Keratinocyte (primary cell): ENCODE measurements around the gene WDR26. TPM values are rescaled to one million over a fixed set of nuclear protein-coding genes. Genes with fewer than 3 reads are reported as not detected.

ENCODE experiments used
- DNase-seq: peaks from one replicate; pipeline ENCODE4 v3.0.0-alpha.2; 2011; ENCODE audit warnings: low read depth, missing footprints, low spot score
- FAIRE-seq: peaks from 2 replicates; lab custom pipeline; 2011; peaks lifted over from hg19 to GRCh38; lab: Jason Lieb, UNC
- H2AFZ ChIP-seq: 2 replicates; pipeline ENCODE4 v1.6.0; 2012; ENCODE audit warnings: low read length, control low read depth, inconsistent platforms; ENCODE audit not compliant: control insufficient read depth
- H3K27ac ChIP-seq: 2 replicates; pipeline ENCODE4 v1.5.1; 2011; ENCODE audit warnings: low read length; ENCODE audit not compliant: control insufficient read depth, insufficient read depth
- H3K27me3 ChIP-seq: 3 replicates; pipeline ENCODE4 v1.6.0; 2011; ENCODE audit warnings: low read length; ENCODE audit not compliant: control insufficient read depth, insufficient read depth; ENCODE audit errors: extremely low read depth
- H3K36me3 ChIP-seq, 2 experiments: 2 replicates in 1 of 2; 3 replicates in 1 of 2; pipeline ENCODE4 v1.5.1; 2011; ENCODE audit warnings: low read length in 2 of 2, mild to moderate bottlenecking in 1 of 2; ENCODE audit not compliant: control insufficient read depth in 2 of 2, insufficient read depth in 2 of 2; ENCODE audit errors: extremely low read depth in 1 of 2
- H3K4me1 ChIP-seq: 3 replicates; pipeline ENCODE4 v1.5.1; 2011; ENCODE audit warnings: low read length; ENCODE audit not compliant: control insufficient read depth, insufficient read depth; ENCODE audit errors: extremely low read depth
- H3K4me2 ChIP-seq: 3 replicates; pipeline ENCODE4 v1.6.0; 2011; ENCODE audit warnings: low read depth, low read length; ENCODE audit not compliant: control insufficient read depth, insufficient read depth; ENCODE audit errors: extremely low read depth
- H3K4me3 ChIP-seq, 3 experiments: fragments of 200-600 bp in 1 of 3; sonication (generic) in 1 of 3; 2 replicates in 2 of 3; 3 replicates in 1 of 3; pipeline ENCODE4 v1.5.1; 2011 to 2016; ENCODE audit warnings: low read length in 3 of 3, mild to moderate bottlenecking in 3 of 3, control low read depth in 2 of 3, inconsistent platforms in 1 of 3, low read depth in 1 of 3, mixed read lengths in 1 of 3, mixed run types in 1 of 3, moderate library complexity in 1 of 3; ENCODE audit not compliant: control insufficient read depth in 2 of 3, insufficient read depth in 2 of 3; ENCODE audit errors: extremely low read depth in 1 of 3
- H3K79me2 ChIP-seq: 2 replicates; pipeline ENCODE4 v1.6.0; 2012; ENCODE audit warnings: low read length; ENCODE audit not compliant: control insufficient read depth, insufficient read depth
- H3K9ac ChIP-seq: 3 replicates; pipeline ENCODE4 v1.6.0; 2011; ENCODE audit warnings: low read length; ENCODE audit not compliant: control insufficient read depth, insufficient read depth; ENCODE audit errors: extremely low read depth
- H3K9me1 ChIP-seq: 3 replicates; pipeline ENCODE4 v1.6.0; 2011; ENCODE audit warnings: low read length; ENCODE audit not compliant: control insufficient read depth, insufficient read depth; ENCODE audit errors: extremely low read depth
- H3K9me3 ChIP-seq: 2 replicates; pipeline ENCODE4 v1.5.1; 2012; ENCODE audit warnings: low read depth, low read length; ENCODE audit not compliant: control insufficient read depth
- H4K20me1 ChIP-seq: 3 replicates; pipeline ENCODE4 v1.6.0; 2011; ENCODE audit warnings: low read length; ENCODE audit not compliant: control insufficient read depth, insufficient read depth; ENCODE audit errors: extremely low read depth
- CTCF ChIP-seq, 3 experiments: IDR thresholded peaks in 1 of 3; conservative IDR thresholded peaks in 1 of 3; optimal IDR thresholded peaks in 1 of 3; 2 replicates in 2 of 3; 3 replicates in 1 of 3; pipeline versions ENCODE3 to v1.5.1; 2011; ENCODE audit warnings: low read length in 3 of 3, mild to moderate bottlenecking in 3 of 3, moderate library complexity in 2 of 3, control low read depth in 1 of 3, inconsistent platforms in 1 of 3; ENCODE audit not compliant: insufficient read depth in 2 of 3; ENCODE audit errors: extremely low read depth in 1 of 3
- EZH2 ChIP-seq: IDR thresholded peaks from one replicate; pipeline ENCODE4 v1.6.1; 2012; ENCODE audit warnings: inconsistent platforms, mild to moderate bottlenecking, low read length, moderate library complexity
- dilution Hi-C: fragments of 300-500 bp; cut with MboI; formaldehyde crosslinking; loops from one replicate; pipeline ENCODE4 v1.7.0; 2020; ENCODE audit warnings: low sequenced_read_pairs; ENCODE audit not compliant: extremely low pct_ligation_motif_present
- polyA plus RNA-seq, 5 experiments: library from polyadenylated mRNA; depleted of rRNA in 3 of 5; stranded (reverse) in 3 of 5; stranded (forward) in 1 of 5; unstranded in 1 of 5; fragments of >200 nt; gene quantifications; 1 replicate in 1 of 5; 2 replicates in 3 of 5; 3 replicates in 1 of 5; pipeline versions ENCODE4 v1.2.1 to v1.2.3, GENCODE V29; 2011 to 2012; ENCODE audit warnings: missing spikeins in 2 of 5, low read depth in 1 of 5, low replicate concordance in 1 of 5

The WDR26 gene
- polyA plus RNA-seq, 1 donor (not counting 4 experiments of a cell fraction or from before 2014, with no cell fraction given), result 46.4 TPM

GRCh38 chr1:224402472-224403036, 32.0 kb downstream of the WDR26 start:
- no peak overlapping the region for H3K4me3 ChIP-seq
- dilution Hi-C loops, result no loop called here
- no peaks in the 10 kb centered on the region for H3K9me3 ChIP-seq
- H3K9me1 ChIP-seq, result no peaks in the 10 kb centered on the region
- no peak overlapping the region for H2AFZ ChIP-seq
- no peak overlapping the region for H3K9ac ChIP-seq
- peaks cover 18 to 21% of the 10 kb centered on the region in 2 experiments for H3K36me3 ChIP-seq
- no peaks in the 10 kb centered on the region for H3K4me1 ChIP-seq
- no peak overlapping the region for H3K27ac ChIP-seq
- H3K27me3 ChIP-seq, result no peaks in the 10 kb centered on the region
- H3K79me2 ChIP-seq, result no peaks in the 10 kb centered on the region
- DNase-seq (no peak), FAIRE-seq (no peak)
- H4K20me1 ChIP-seq, result no peaks in the 10 kb centered on the region
- TF ChIP-seq CTCF (optimal IDR thresholded peaks at IDR 0.05 in 1 of 3, IDR thresholded peaks at IDR 0.05 in 1 of 3, conservative IDR thresholded peaks at IDR 0.05 in 1 of 3; ENCODE audit: extremely low read depth in 1 of 3, insufficient read depth in 2 of 3, low read length in 3 of 3) (no peak), EZH2 (no peak)
- no peak overlapping the region for H3K4me2 ChIP-seq

GRCh38 chr1:224399887-224400286, 34.7 kb downstream of the WDR26 start:
- FAIRE-seq (no peak), DNase-seq (no peak)
- H3K4me3 ChIP-seq, result no peak overlapping the region
- no peaks in the 10 kb centered on the region for H3K4me1 ChIP-seq
- peaks cover 22 to 25% of the 10 kb centered on the region in 2 experiments for H3K36me3 ChIP-seq
- no peak overlapping the region for H3K27ac ChIP-seq
- H3K9me1 ChIP-seq, result no peaks in the 10 kb centered on the region
- H3K27me3 ChIP-seq, result no peaks in the 10 kb centered on the region
- no peaks in the 10 kb centered on the region for H3K79me2 ChIP-seq
- dilution Hi-C loops, result no loop called here
- no peak overlapping the region for H3K9ac ChIP-seq
- no peak overlapping the region for H3K4me2 ChIP-seq
- no peaks in the 10 kb centered on the region for H3K9me3 ChIP-seq
- H4K20me1 ChIP-seq, result no peaks in the 10 kb centered on the region
- TF ChIP-seq EZH2 (no peak), CTCF (optimal IDR thresholded peaks at IDR 0.05 in 1 of 3, IDR thresholded peaks at IDR 0.05 in 1 of 3, conservative IDR thresholded peaks at IDR 0.05 in 1 of 3; ENCODE audit: extremely low read depth in 1 of 3, insufficient read depth in 2 of 3, low read length in 3 of 3) (no peak)
- H2AFZ ChIP-seq, result no peak overlapping the region
